SU-DHL-6 (cell line): Measurements from ENCODE around the gene SLC37A3.

Experiments used
- H2AFZ ChIP-seq: fragments of 200-600 bp; sonication (generic); 2 replicates; pipeline ENCODE4 v1.6.1; 2014; ENCODE audit warnings: low read depth, mild to moderate bottlenecking, moderate library complexity, mixed read lengths, antibody characterized with exemption, low read length; ENCODE audit not compliant: severe bottlenecking
- H3F3A ChIP-seq: fragments of 200-600 bp; shearing (Covaris generic); 2 replicates; pipeline ENCODE4 v1.6.0; 2016; ENCODE audit warnings: antibody characterized with exemption, mild to moderate bottlenecking; ENCODE audit not compliant: insufficient read depth
- H3K27ac ChIP-seq: fragments of 200-600 bp; sonication (generic); 2 replicates; pipeline ENCODE4 v1.5.1; 2016; ENCODE audit warnings: low read depth, mild to moderate bottlenecking, low read length, moderate library complexity, mixed read lengths
- H3K27me3 ChIP-seq: fragments of 200-600 bp; sonication (generic), shearing (Covaris generic); 2 replicates; pipeline ENCODE4 v1.6.0; 2014; ENCODE audit warnings: mild to moderate bottlenecking, low read length
- H3K36me3 ChIP-seq: fragments of 200-600 bp; sonication (generic); 2 replicates; pipeline ENCODE4 v1.6.1; 2014; ENCODE audit warnings: mild to moderate bottlenecking, low read length, mixed read lengths
- H3K4me2 ChIP-seq: fragments of 300-600, 200-600 bp; shearing (Covaris generic), sonication (generic); 2 replicates; pipeline ENCODE4 v1.6.0; 2014; ENCODE audit warnings: low read length, low read depth, mild to moderate bottlenecking; ENCODE audit not compliant: poor library complexity, severe bottlenecking
- H3K4me3 ChIP-seq: fragments of 200-600 bp; sonication (generic); 2 replicates; pipeline ENCODE4 v1.5.1; 2014; ENCODE audit warnings: antibody characterized with exemption, low read length, mild to moderate bottlenecking, mixed read lengths; ENCODE audit not compliant: insufficient read depth, poor library complexity, severe bottlenecking
- H3K79me2 ChIP-seq: fragments of 200-600 bp; sonication (generic); 2 replicates; pipeline ENCODE4 v1.6.1; 2014; ENCODE audit warnings: mild to moderate bottlenecking, low read length, moderate library complexity; ENCODE audit not compliant: insufficient read depth
- H3K9ac ChIP-seq: fragments of 200-600 bp; sonication (generic); 2 replicates; pipeline ENCODE4 v1.7.0; 2014; ENCODE audit warnings: mild to moderate bottlenecking, low read length
- H3K9me2 ChIP-seq: fragments of 200-600 bp; sonication (generic); replicated peaks from 2 replicates; pipeline ENCODE4 v1.6.1; 2014; ENCODE audit warnings: low read length; ENCODE audit not compliant: insufficient read depth
- H3K9me3 ChIP-seq: fragments of 200-600 bp; sonication (generic); 2 replicates; pipeline ENCODE4 v1.6.1; 2014; ENCODE audit warnings: low read length, mixed read lengths; ENCODE audit not compliant: insufficient read depth
- H4K20me1 ChIP-seq: fragments of 200-600 bp; sonication (generic); 2 replicates; pipeline ENCODE4 v1.6.1; 2014; ENCODE audit warnings: low read depth, mild to moderate bottlenecking, antibody characterized with exemption, low read length, moderate library complexity, mixed read lengths
- CTCF ChIP-seq: fragments of 200-600 bp; sonication (generic); IDR thresholded peaks from one replicate; pipeline ENCODE4 v1.5.1; 2017; ENCODE audit warnings: antibody characterized with exemption, mild to moderate bottlenecking, low read length, moderate library complexity; ENCODE audit not compliant: insufficient read depth, poor library complexity, severe bottlenecking
- EZH2phosphoT487 ChIP-seq: fragments of 200-600 bp; sonication (generic), shearing (Covaris generic); conservative IDR thresholded peaks from 2 replicates; pipeline ENCODE4 v1.6.1; 2018; ENCODE audit warnings: mild to moderate bottlenecking, antibody characterized with exemption, low read length, moderate library complexity, mixed read lengths

The SLC37A3 gene

GRCh38 chr7:140360697-140361229, 37.6 kb downstream of the SLC37A3 start:
- Histone ChIP-seq H4K20me1 (no peaks in the 10 kb centered on the region), H3K4me2 (no peak overlapping the region), H3K9ac (no peak overlapping the region), H3K36me3 (no peaks in the 10 kb centered on the region), H3K9me3 (no peaks in the 10 kb centered on the region), H2AFZ (no peak overlapping the region), H3K4me3 (no peak overlapping the region), H3F3A (no peaks in the 10 kb centered on the region), H3K79me2 (no peaks in the 10 kb centered on the region), H3K27me3 (no peaks in the 10 kb centered on the region), H3K9me2 (no peaks in the 10 kb centered on the region), H3K27ac (no peak overlapping the region)
- no peak for TF ChIP-seq EZH2phosphoT487
- TF ChIP-seq CTCF = no peak

DNA sequence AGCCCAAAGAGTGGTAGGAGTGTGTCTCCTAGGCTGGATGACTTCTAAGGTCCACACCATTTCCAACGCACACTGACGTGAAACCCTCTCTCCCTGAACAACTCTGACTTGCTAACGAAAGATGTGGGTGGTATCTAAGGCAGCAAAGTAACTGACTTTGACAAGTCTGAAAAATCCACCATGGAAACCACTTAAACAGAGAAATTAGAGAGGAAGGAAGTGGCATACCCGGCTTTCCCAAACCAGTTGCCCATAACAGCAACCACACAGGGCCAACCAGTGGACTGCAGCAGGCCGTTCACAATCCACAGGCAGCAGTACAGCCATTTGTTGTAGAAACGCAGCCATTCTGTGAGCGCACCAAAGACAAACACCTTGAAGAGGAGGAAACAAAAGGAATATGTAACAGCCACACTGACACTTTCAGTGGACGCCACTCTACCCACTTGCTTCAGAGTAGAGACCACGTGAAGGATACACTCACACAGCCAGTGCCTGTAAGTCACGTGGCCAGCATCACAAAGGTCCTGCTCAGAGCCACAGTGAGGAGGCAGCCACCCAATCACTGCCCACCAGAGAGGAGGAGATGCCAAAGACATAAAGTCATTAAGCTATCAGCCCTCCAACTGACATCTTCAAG, 39.8 kb downstream of the SLC37A3 start:
- Histone ChIP-seq H3K27me3 (no peaks in the 10 kb centered on the region), H3K79me2 (no peaks in the 10 kb centered on the region), H3K27ac (no peak overlapping the region), H3K9ac (no peak overlapping the region), H4K20me1 (no peaks in the 10 kb centered on the region), H3K4me2 (no peak overlapping the region), H3F3A (no peaks in the 10 kb centered on the region), H3K9me3 (no peaks in the 10 kb centered on the region), H2AFZ (no peak overlapping the region), H3K9me2 (no peaks in the 10 kb centered on the region), H3K4me3 (no peak overlapping the region), H3K36me3 (no peaks in the 10 kb centered on the region)
- TF ChIP-seq EZH2phosphoT487 (no peak), CTCF (no peak)

- Histone ChIP-seq H3K9ac (no peak overlapping the region), H3K79me2 (no peaks in the 10 kb centered on the region), H3K27ac (no peak overlapping the region), H3K9me2 (no peaks in the 10 kb centered on the region), H3K4me2 (no peak overlapping the region), H2AFZ (no peak overlapping the region), H3K27me3 (no peaks in the 10 kb centered on the region), H3K36me3 (no peaks in the 10 kb centered on the region), H3F3A (no peaks in the 10 kb centered on the region), H3K4me3 (no peak overlapping the region), H4K20me1 (no peaks in the 10 kb centered on the region), H3K9me3 (no peaks in the 10 kb centered on the region)
- TF ChIP-seq EZH2phosphoT487 (no peak), CTCF (no peak)
Measured at GRCh38 chr7:140358024-140358411, 40.3 kb downstream of the SLC37A3 start.
